ENCODE data around the gene GRAP2.

GRCh38 chr22:39904862-39905261 is 4.0 kb downstream of the GRAP2 start:
- TF ChIP-seq, protein P1, sequence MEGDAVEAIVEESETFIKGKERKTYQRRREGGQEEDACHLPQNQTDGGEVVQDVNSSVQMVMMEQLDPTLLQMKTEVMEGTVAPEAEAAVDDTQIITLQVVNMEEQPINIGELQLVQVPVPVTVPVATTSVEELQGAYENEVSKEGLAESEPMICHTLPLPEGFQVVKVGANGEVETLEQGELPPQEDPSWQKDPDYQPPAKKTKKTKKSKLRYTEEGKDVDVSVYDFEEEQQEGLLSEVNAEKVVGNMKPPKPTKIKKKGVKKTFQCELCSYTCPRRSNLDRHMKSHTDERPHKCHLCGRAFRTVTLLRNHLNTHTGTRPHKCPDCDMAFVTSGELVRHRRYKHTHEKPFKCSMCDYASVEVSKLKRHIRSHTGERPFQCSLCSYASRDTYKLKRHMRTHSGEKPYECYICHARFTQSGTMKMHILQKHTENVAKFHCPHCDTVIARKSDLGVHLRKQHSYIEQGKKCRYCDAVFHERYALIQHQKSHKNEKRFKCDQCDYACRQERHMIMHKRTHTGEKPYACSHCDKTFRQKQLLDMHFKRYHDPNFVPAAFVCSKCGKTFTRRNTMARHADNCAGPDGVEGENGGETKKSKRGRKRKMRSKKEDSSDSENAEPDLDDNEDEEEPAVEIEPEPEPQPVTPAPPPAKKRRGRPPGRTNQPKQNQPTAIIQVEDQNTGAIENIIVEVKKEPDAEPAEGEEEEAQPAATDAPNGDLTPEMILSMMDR (IDR thresholded peaks at IDR 0.05) = no peak
- no peak for TF ChIP-seq POLR2A (IDR thresholded peaks at IDR 0.05)
